ENCODE measurements around the gene RUFY1. TPM values are rescaled to one million over a fixed set of nuclear protein-coding genes. Genes with fewer than 3 reads are reported as not detected.

The RUFY1 gene
- total RNA-seq, 1 experiment from 2014 or later, result 45.7 TPM

- H2BK5ac ChIP-seq (ENCODE audit: insufficient read length, low read length), result no peak overlapping the region
- no peak overlapping the region for H2BK20ac ChIP-seq (ENCODE audit: low read depth, low read length, poor library complexity, severe bottlenecking)
- no CpG with 5 or more reads among the region's 3 CpGs for WGBS (ENCODE audit: extremely low coverage, insufficient read length, low lambda C conversion rate)
- no peak overlapping the region for H4K8ac ChIP-seq (replicated peaks; ENCODE audit: insufficient read length, low read depth, low read length)
- no peaks in the 10 kb centered on the region for H3K79me1 ChIP-seq (ENCODE audit: insufficient read depth, low read depth, low read length, poor library complexity, severe bottlenecking)
- no peak overlapping the region for H2BK12ac ChIP-seq (ENCODE audit: insufficient read length, low read depth, low read length)
- no peaks in the 10 kb centered on the region for H3K79me2 ChIP-seq (ENCODE audit: insufficient read depth, low read length)
- Mint-ChIP-seq H3K4me1 (peaks cover 0 to 4% of the 10 kb centered on the region in 2 experiments; a peak in 1 of 4 replicates), H3K27me3 (ENCODE audit: low read depth) (no peaks in the 10 kb centered on the region), H3K27ac (no peak overlapping the region), H3K36me3 (ENCODE audit: insufficient read depth in 1 of 3, low read depth in 3 of 3) (peaks cover 32 to 85% (median 67%) of the 10 kb centered on the region in 3 experiments; a peak in 6 of 7 replicates), H3K4me3 (no peak overlapping the region), H3K9me3 (no peaks in the 10 kb centered on the region)
- H2AFZ ChIP-seq (ENCODE audit: low read length), result no peak overlapping the region
- DNase-seq, result no peak
- no peak overlapping the region for H3K9ac ChIP-seq (ENCODE audit: extremely low read depth, insufficient read length, low read length)
- H2AK5ac ChIP-seq (ENCODE audit: insufficient read length, low read length), result no peak overlapping the region
- no peak overlapping the region for H3K14ac ChIP-seq (ENCODE audit: insufficient read depth, low read length)
- H3K4me2 ChIP-seq (ENCODE audit: insufficient read depth, insufficient read length, low read length), result no peak overlapping the region
- H3K23ac ChIP-seq (ENCODE audit: insufficient read length, low read depth, low read length), result no peak overlapping the region
- H4K91ac ChIP-seq (ENCODE audit: insufficient read length, low read depth, low read length), result no peak overlapping the region
- H3K56ac ChIP-seq (ENCODE audit: insufficient read length, low read depth, low read length), result no peak overlapping the region
- H3K18ac ChIP-seq (ENCODE audit: insufficient read length, low read depth, low read length), result no peak overlapping the region
- no peak for TF ChIP-seq CTCF (conservative IDR thresholded peaks at IDR 0.05)
- no peaks in the 10 kb centered on the region for H3K4me1 ChIP-seq (ENCODE audit: insufficient read depth, low read length)
- no peak overlapping the region for H2BK15ac ChIP-seq (ENCODE audit: low read depth, low read length)
- no peak overlapping the region for H4K5ac ChIP-seq (ENCODE audit: insufficient read length, low read depth, low read length)
- no peak overlapping the region for H3K4ac ChIP-seq (ENCODE audit: low read depth, low read length)
- H3K27me3 ChIP-seq (ENCODE audit: insufficient read depth, low read length), result no peaks in the 10 kb centered on the region
- H4K20me1 ChIP-seq (ENCODE audit: control insufficient read depth, insufficient read depth, insufficient read length), result no peaks in the 10 kb centered on the region
- no peak overlapping the region for H3K27ac ChIP-seq (ENCODE audit: insufficient read length, low read depth, low read length)
- H3T11ph ChIP-seq (ENCODE audit: low read length), result no peak overlapping the region
- H3K9me3 ChIP-seq (ENCODE audit: control insufficient read depth, low read depth, low read length), result no peaks in the 10 kb centered on the region
- no peak overlapping the region for H2BK120ac ChIP-seq (ENCODE audit: low read depth, low read length, poor library complexity, severe bottlenecking)
- no peaks in the 10 kb centered on the region for H3K23me2 ChIP-seq (ENCODE audit: insufficient read length, low read depth, low read length, poor library complexity, severe bottlenecking)
These were observed 37.8 kb downstream of the RUFY1 start for GRCh38 chr5:179588166-179588565.

All from H9 (cell line).